ENCODE measurements around the gene SH3BGR. TPM values are rescaled to one million over a fixed set of nuclear protein-coding genes. Genes with fewer than 3 reads are reported as not detected.

The SH3BGR gene
- total RNA-seq, 2 donors from 2014 or later: 43.2 to 75.7 TPM

DNA sequence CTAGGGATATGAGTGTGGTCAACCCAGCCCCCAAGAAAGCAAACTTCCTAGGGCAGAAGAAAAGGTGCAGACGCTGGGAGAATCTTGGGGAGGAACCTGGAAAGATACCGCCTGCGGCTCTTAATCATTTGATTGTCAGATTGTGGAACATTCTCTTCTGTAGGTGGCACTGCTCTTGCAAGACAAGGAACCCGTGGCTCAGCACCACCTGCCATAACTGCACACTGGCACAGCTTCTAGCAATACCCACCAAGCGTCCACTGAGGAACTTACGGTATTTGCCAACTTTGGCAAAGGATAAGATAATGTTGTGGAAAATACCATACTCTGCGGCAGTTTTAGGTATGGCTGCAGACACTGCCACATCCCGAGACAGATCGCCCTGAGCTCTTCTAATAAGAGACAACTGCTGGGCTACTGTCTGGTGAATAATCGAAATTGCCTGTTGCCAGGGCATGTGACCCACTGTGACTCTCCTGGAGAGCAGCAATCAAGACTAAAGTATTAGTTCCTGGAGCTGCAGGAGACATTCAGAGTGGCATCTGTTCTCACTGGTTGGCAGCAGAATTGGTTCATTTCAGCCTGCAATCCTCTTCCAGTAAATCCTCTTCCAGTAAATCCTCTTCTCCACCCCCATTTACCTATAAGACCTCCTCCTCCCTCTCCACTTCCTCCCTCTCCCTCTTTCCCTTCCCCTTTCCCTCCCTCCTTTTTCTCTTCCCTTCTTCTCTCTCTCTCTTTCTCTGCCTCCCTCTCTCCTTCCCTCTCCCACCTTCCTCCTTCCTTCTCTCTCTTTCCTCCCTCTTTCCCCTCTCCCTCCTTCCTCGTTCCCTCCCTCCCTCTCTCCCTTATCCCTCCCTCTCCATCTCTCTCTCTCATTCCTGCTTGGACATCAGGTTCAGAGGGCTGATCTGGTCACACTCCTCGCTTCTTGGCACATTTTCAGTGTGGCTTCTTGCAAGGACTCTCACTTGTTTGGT is 111.3 kb downstream of the SH3BGR start:
- H3K27ac ChIP-seq: peak overlapping the region in 1 of 2 donors; percentile 73
- DNase-seq (ENCODE audit: low spot score): no peak
- TF ChIP-seq, protein P1, sequence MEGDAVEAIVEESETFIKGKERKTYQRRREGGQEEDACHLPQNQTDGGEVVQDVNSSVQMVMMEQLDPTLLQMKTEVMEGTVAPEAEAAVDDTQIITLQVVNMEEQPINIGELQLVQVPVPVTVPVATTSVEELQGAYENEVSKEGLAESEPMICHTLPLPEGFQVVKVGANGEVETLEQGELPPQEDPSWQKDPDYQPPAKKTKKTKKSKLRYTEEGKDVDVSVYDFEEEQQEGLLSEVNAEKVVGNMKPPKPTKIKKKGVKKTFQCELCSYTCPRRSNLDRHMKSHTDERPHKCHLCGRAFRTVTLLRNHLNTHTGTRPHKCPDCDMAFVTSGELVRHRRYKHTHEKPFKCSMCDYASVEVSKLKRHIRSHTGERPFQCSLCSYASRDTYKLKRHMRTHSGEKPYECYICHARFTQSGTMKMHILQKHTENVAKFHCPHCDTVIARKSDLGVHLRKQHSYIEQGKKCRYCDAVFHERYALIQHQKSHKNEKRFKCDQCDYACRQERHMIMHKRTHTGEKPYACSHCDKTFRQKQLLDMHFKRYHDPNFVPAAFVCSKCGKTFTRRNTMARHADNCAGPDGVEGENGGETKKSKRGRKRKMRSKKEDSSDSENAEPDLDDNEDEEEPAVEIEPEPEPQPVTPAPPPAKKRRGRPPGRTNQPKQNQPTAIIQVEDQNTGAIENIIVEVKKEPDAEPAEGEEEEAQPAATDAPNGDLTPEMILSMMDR (IDR thresholded peaks at IDR 0.05): no peak

DNA sequence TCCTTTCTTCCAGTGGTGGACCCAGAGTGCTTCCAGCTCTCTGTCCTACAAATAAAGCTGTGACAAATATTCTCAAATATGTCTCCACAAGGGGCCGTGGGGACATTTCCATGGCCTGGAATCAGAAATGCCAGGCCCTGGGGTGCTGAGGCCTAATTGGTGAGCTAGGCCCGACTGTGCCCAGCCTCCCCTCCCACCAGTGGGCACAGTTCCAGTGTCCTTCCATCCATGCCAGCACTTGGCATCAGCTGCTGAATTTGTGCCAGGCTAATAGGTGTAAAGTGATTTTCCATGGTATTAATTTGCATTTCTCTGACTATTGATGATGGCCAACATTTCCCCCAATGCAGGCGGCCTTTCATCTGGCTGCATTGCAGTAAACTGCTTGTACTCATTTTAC is 112.4 kb downstream of the SH3BGR start:
- DNase-seq (ENCODE audit: low spot score): no peak
- H3K36me3 ChIP-seq: no peaks in the 10 kb centered on the region
- H3K27ac ChIP-seq: peak overlapping the region in 1 of 2 donors; percentile 73
- H3K4me3 ChIP-seq: no peak overlapping the region
- H3K9me3 ChIP-seq: no peaks in the 10 kb centered on the region
- no peaks in the 10 kb centered on the region for H3K27me3 ChIP-seq
- TF ChIP-seq, protein P1 (IDR thresholded peaks at IDR 0.05): no peak
- peaks cover 0 to 11% of the 10 kb centered on the region in 2 donors for H3K4me1 ChIP-seq

More for the DNA sequence above, 111.3 kb downstream of the SH3BGR start:
- Histone ChIP-seq H3K4me3 (no peak overlapping the region), H3K9me3 (no peaks in the 10 kb centered on the region), H3K27me3 (no peaks in the 10 kb centered on the region), H3K36me3 (no peaks in the 10 kb centered on the region), H3K4me1 (peaks cover 0 to 11% of the 10 kb centered on the region in 2 donors)

Small RNA genes lying within 50 kb of the gene (microRNA-seq; reads per million reads assigned to microRNA genes)
- gene MIR6508 (ENCODE audit: borderline number of aligned reads in 2 of 2, borderline replicate concordance in 1 of 2): 0.71 to 2.1 reads per million in 2 donors

Other genes starting within 250 kb of the SH3BGR start
- gene BRWD1, start 138.3 kb upstream of the SH3BGR start, total RNA-seq: 10 to 100 TPM; 40.6 TPM
- 10 to 100 TPM; 37.1 to 39.6 TPM for gene HMGN1, start 102.9 kb upstream of the SH3BGR start, total RNA-seq
- gene LCA5L, start 6.2 kb upstream of the SH3BGR start, total RNA-seq: 1 to 10 TPM in 1 of 2 donors, under 1 TPM in 1; 0.26 to 1.5 TPM
- gene B3GALT5, start 161.0 kb downstream of the SH3BGR start, total RNA-seq: not detected